GM21737 (cell line): Measurements from ENCODE around the gene MYLK4.

ENCODE experiments used
- ATAC-seq: cut with Tn5 transposase; IDR thresholded peaks from one replicate; pipeline ENCODE4 v1.9.1; 2021; ENCODE audit warnings: mild to moderate bottlenecking, moderate library complexity; ENCODE audit not compliant: unreplicated experiment

The MYLK4 gene

DNA sequence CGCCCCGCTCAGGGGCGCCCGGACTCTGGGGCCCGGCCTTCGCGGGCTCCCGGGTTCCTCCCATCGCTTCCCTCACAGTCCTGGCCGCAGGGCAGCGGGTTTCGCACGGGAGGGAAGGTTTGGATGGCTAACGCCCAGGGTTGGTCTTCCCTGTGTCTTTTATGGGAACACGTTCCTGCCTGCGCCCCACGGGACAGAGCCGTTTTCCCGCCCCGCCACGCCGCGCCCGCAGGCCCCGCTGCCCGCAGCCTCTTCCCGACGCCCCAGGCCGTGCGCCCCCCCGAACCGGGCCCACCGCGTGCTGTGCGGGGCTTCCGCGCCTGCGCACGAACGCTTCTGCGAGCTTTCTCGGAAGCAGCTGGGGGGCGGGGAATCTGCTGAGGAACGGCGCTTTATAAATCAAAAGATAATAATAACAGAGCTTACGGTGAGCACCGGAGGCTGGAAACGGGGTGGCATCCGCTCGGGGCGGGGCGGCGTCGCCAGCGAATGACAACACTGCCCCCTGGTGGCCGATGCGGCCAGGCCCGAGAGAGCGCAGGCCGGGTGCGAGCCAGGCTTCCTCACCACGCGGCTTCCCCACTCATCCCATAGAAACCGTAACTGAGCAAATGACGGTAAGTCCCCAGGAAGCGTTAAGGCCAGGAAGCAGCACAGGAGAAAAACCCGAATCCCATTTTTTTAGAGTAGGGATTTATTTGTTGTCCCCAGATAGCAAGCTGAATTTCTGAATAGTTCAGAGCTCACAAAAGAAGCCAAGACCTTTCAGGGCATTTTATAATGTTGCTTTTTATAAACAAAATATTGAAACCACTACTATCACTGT, 116.4 kb downstream of the MYLK4 start:
- peak; percentile 78 for ATAC-seq

DNA sequence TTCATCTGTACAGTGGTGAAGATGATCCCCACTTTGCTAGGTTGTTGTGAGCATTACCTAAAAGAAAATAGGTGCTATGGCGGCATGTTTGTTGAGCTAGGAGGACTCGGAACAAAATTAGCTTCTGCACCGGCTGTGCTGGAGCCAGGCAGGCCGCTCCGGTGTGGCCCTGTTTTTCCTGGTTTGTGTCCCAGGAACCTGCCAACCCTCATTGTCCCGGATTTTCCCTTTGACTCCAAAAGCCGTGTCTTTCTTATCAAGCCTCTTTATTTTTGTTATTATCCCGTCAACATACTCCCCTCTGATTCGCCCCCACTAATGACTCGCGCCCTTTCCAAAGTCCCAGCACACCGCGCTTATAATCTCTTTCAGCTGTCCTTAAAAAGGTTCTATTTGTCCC, 117.0 kb downstream of the MYLK4 start:
- no peak for ATAC-seq

DNA sequence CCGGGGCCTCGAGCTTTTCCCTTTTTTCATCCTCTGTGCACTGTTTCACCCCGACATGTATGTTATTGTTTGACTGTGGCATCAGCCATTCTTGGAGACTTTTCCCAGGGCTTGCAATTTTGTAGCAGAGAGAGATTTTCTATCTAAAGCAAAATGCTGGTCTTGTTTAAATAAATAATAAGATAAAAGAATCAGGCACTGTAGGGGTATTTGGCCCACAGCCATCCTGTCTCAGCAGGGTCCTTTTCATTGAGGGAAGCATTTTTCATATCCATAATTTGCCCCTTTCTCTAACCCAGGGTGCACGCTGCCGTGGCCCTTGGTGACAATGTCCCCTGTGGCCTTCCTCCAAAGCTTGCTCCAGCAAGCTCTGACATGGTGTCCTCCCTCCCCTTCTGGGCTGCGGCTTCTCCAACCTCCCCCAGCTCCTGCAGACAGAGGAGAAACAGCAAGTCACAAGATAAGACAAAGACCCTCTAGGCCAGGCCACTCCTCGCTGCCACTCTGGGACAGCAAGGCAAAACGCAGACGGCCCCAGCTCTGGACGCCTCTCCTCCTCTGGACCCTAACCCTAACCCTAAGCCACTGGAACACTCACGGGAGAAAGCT, 117.6 kb downstream of the MYLK4 start:
- no peak for ATAC-seq

DNA sequence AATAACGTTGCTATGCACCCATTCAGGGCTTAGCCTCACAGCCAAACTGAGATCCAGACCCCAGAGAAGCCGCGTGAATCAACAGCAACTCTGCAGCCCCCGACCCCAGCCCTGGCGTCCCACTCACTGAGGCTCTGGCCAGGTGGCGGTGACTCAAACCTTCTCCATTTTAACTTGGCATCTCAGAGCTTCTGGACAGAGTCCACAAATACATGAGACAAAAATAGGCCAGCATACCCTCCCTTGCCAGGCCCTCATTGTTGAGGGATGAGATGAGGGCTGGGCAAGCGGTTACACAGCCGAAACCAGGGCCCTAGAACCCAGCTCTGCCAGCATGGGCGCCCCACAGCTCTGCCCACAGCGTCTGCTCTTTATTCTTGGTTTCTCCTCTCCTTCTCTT, 118.4 kb downstream of the MYLK4 start:
- ATAC-seq: no peak

DNA sequence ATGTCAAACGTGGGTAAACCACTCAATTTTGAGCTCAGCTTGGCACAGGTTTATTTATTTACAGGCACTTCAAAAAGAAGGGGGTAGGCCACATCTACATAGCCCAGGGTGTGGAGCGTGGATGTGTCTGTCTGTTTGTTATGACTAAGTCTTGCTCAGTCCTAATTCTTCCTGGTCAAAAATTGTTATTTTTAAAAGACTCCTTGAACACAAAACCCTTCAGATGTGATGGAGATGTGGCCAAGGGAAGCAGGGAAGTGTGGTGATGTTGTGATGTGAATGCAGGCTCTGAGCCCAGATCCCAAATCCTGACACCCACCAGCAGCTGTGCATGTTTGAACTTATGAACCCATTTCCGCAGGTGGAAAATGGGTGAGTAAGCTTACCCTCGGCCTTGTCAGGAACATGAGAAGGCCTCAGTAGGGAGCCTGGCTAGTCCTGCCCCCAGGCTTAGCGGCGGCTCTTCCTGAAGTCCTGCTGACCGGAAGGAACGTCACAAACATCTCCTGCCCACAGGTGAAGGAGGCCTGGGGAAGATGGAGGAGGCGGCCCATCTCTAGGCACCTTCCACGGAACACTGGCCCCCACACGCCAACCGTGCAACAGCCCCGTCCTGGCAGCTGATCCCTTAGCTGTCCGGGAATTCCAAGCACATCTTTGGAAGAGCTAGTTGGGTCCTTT, 119.7 kb downstream of the MYLK4 start:
- no peak for ATAC-seq

DNA sequence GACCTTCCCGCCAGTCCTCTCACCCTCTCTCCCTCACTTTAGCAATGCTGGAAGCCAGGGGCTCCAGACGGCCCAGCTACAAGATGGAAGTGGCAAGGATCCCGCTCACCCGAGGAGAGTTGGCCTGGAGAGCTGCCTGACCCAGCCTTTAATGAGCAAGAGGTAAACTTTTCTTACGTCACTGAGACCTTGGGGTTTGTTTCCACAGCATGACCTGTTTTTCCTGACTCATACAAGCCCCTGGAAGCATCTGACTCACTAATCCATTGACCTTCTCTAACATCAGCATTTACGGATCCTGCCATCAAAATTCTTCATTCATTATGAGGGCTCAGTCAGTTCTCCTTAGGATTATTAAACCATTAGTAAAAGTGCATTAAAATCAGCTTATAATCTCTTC, 120.4 kb downstream of the MYLK4 start:
- ATAC-seq: no peak

DNA sequence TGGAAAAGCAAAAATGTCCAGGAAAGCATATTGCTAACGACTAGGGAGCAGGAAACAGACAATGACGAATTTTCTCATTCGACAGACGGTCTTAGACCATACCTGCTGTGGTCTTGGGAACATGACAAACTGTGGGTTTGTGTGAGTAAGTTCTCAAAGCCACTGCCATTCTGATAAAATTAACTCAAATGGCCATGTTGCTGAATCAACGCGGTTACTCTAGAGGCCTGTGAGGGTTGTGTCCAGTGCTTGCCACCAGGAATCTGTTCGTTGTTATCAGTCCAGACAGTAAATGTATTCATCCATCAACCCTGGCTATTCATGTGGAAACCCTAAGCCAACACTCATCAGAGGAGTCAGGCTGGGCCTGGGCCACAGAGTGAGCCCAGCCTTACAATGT, 124.3 kb downstream of the MYLK4 start:
- no peak for ATAC-seq

DNA sequence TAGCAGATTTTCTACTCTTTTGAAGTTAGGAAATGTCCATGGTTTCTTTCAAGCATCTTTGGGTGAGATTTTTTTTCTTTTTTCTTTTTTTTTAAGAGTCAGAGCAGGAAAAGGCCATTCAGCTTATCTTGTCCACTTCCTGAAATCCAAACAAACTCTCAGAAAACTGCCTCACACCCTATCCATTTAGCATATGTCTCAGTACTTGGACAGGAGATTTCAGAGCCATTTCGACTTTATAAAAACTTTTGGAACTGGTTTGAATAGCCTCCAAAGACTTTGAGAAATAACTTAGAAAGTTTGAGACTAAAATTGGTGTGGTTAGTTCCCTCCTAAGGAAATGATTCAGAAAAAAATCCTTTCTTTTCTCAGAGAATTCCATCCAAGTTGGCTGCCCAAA, 125.1 kb downstream of the MYLK4 start:
- no peak for ATAC-seq

DNA sequence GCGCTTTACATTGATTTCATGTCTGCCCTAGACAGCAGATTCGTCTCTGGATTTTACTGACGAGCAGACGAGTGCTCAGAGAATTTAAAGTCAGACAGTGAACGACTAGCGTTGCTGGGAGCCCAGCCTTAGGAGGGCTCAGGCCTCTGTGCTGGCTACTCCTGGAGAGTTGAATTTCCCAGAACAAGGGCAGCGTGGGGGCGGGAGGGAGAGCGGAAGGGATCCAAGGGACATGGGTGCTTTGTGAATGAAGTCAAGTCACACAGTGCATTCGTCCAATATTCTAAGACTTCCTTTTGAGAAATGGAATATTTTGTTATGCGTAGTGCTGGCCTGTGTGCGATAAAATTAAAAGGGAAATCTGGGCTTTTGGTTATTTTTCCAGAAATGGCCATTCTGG, 126.5 kb downstream of the MYLK4 start:
- ATAC-seq: no peak

DNA sequence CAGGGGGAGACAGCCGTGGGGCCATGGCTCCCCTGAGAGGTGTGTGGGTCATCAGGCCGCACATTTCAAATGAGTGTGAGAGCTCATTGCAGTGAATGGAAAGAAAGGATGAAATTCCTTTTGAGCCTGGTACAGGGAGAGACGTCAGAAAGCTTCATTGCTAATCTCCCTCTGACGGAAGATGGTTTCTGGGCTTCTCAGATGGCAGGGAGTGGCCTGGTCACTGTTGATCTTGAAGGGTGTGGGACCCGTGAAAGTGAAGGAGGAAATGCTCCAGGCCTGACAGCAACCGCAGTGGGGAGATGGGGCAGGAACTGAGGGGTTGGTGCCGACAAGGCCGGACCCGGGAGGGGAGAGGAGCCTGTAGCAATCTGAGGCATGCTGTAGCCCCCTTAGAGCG, 127.4 kb downstream of the MYLK4 start:
- ATAC-seq: no peak

DNA sequence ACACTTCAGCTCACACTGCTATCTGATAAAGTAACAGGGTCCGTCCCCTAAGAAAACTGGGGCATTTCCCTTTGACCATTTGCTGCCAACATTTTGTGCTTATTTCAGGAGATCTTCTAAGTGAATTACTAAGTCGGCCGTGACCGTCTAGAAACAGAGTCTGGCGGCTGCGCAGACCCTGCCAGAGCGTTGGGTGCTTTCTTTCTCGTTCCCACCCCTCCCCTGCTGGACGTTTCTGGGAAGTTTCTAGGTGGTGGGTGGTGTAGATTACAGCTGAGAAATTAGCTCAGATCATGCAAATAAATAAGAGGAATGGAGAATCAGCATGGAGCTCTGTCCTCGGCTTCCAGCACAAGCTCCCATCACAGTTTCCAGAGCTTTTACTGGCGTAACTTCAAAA, 128.1 kb downstream of the MYLK4 start:
- ATAC-seq: no peak

DNA sequence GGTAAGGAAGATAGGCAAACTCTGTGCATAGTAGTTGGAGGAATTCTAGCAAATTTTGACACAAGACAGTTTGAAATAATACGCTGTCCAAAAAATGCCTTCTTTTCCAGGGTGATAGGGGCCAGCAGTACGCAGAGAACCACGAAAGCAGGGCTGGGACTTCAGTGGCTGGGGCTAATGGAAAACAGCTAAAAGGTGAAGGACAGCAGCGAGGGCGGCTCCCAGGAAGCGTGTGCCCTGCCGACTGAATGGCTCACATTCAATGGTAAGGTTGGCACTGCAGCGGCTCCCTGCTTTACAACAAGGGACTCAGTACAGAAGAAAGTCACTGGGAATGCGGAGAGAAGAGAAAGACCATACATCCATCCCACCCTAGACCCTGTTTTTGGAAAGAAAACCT, 131.1 kb downstream of the MYLK4 start:
- ATAC-seq: no peak

DNA sequence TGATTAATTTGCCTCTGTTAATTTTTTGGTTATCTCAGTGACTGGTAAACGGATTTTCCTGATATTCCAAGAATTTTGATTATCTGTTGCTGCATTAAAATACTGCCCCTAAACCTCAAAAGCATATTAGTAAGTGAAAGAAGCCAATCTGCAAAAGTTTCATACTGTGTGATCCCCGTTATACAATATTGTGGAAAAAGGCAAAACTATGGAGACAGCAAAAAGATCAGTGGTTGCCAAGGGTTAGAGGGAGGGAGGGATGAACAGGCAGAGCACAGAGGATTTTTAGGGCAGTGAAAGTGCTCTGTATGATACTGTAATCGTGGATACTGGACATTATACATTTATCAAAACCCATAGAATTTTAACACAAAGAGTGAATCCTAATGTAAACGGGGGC, 133.0 kb downstream of the MYLK4 start:
- no peak for ATAC-seq

DNA sequence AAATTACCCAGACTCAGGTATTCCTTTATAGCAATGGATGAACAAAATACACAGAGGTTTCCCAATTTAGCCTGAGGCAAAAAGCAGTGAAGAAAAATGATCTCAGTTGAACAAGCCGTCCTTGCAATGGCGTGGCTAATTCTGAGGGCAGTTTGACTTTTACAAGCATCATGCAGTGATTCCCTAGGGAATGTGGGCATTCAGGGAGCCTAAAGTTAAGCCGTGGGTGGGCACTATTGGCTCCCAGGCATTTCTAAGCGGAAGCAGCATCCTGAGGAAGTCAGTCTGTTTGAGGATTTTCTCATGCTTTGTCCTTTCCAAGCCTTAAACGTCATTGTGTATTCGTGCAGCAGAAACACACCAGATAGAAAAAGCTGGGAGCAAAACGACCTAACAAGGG, 133.9 kb downstream of the MYLK4 start:
- ATAC-seq: no peak

DNA sequence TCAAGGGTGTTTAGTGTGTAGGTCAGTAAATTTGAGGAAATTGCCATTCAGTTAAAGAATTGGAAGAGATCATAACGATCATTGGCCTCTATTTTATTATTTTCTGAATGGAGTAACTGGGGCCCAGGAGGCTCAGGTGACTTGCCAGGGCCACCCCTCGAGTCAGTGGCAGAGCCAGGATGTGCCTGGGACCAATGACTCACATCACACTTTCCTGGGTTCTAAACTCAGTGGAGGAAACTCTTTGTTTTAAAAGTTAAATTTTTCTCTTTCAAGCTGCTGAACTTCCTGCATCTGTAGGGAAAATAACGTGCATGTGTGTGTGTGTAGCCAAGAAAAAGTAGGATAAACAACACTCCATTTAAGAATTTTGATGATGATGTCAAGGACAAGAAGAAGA, 135.5 kb downstream of the MYLK4 start:
- ATAC-seq: no peak

DNA sequence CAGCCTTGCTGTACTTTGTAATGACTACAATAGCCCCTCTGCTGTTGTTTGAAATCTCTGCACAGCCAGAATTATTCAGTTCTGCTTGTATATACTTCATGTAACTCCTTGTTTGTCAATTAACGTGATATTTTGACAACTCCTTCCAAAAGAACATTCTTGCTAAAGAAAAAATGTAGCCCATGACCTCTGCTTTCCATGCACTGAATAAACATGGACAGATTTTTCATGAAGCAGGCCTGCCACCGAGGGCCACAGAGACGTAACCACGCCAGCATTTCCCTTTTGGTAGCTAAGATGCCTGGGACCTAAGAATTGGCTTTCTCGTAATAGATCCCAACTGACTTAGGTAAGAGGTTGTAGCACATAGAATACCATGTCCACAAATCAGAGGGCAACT, 135.9 kb downstream of the MYLK4 start:
- ATAC-seq: no peak

DNA sequence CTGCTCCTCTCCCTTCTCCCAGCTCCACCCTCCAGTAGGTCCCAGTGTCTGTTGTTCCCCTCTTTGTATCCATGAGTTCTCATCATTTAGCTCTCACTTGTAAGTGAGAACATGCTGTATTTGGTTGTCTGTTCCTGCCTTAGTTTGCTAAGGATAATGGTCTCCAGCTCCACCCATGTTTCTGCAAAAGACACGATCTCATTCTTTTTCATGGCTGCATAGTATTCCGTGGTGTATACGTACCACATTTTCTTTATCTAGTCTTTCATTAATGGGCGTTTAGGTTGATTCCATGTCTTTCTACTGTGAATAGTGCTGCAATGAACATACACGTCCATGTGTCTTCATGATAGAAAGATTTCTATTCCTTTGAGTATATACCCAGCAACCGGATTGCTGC, 136.6 kb downstream of the MYLK4 start:
- ATAC-seq: no peak
